ENCODE results near the gene ARMC10. TPM values are rescaled to one million over a fixed set of nuclear protein-coding genes. Genes with fewer than 3 reads are reported as not detected.

Gene ARMC10
- total and polyA plus RNA-seq, 9 of the 15 experiments (the other 6 are each of a cell fraction or from before 2014, with no cell fraction given): 17.0 to 113 (median 72.6) TPM

DNA sequence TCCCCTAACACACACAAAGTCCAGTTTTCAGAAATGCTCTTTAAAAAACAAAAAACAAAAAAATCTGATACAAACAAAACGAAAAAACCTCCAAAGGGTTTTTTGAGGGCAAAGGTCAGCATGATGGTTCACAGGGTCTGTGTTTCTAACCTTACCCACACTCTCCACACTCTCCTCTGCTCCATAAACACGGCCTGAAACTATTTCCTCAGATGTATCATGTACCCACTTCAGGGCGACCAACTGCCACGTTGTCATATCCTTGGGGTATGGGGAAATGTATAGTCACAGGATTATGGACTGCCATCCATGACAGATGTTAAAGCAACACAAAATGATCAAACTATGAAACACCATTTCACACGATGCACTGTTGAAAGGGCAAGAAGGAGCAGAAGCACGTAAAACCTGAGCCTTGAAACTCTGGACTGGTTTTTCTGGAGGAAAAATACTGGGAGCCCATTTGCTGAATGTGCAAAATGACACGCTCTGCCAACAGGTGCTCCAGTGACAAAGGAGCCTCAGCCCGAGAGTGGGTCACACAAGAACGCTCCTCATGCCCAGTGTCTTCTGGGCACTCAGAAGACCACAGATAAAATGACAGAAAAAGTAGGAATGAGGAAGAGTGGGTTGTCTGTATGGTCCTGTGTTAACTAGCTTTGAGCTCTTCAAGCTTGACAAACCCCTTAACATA is 58.2 kb downstream of the ARMC10 start (continued):
- TF ChIP-seq CREB3L1 (IDR thresholded peaks at IDR 0.05; ENCODE audit: borderline replicate concordance, low read depth) (no peak), CXXC5 (CRISPR knock-in tag; IDR thresholded peaks at IDR 0.05) (0 out of 2 replicates have a peak, but pooled peaks have one; percentile 5), ZNF830 (CRISPR knock-in tag; IDR thresholded peaks at IDR 0.05) (no peak)

- H3K36me3 ChIP-seq (ENCODE audit: control insufficient read depth, insufficient read depth, low read length): no peaks in the 10 kb centered on the region
- ATAC-seq (no peak), FAIRE-seq (no peak), DNase-seq (ENCODE audit: extremely low read depth in 1 of 4, low spot score in 3 of 4) (no peak)
- H3K4me3 ChIP-seq: no peak overlapping the region
- WGBS (ENCODE audit: insufficient coverage, low coverage, missing lambda C conversion rate): 82% methylated on average over 3 of the region's 3 CpGs
- no peaks in the 10 kb centered on the region for H3K9me1 ChIP-seq (ENCODE audit: control insufficient read depth, insufficient read depth, low read length)
- H3K4me1 ChIP-seq (replicated peaks in 1 of 2; ENCODE audit: control insufficient read depth in 2 of 2, insufficient read depth in 2 of 2, low read length in 2 of 2): peaks cover 2 to 8% of the 10 kb centered on the region in 2 experiments; a peak in 3 of 5 replicates
- TF ChIP-seq NFIX (CRISPR knock-in tag; IDR thresholded peaks at IDR 0.05; ENCODE audit: low read depth): no peak
- TF ChIP-seq PBX2 (CRISPR knock-in tag; IDR thresholded peaks at IDR 0.05; ENCODE audit: low read depth): no peak
- peak; percentile 26; the same call in 1 of the 2 replicates for TF ChIP-seq PBX2 (tag; conservative IDR thresholded peaks at IDR 0.05; ENCODE audit: low read depth)
- TF ChIP-seq CEBPB (tag; IDR thresholded peaks at IDR 0.05): peak; percentile 50
- no peak for TF ChIP-seq ATF7 (IDR thresholded peaks at IDR 0.05)
- TF ChIP-seq CEBPG (CRISPR knock-in tag; IDR thresholded peaks at IDR 0.05): no peak
- TF ChIP-seq CEBPG (tag; conservative IDR thresholded peaks at IDR 0.05 in 1 of 2, IDR thresholded peaks at IDR 0.05 in 1 of 2): peak in 1 of 2 experiments; percentile 34; a peak in 1 of 4 replicates
- TF ChIP-seq KDM1A (IDR thresholded peaks at IDR 0.05): 0 out of 4 replicates have a peak, but pooled peaks of 1 of the 2 experiments have one; percentile 11
- no peak for TF ChIP-seq ZBTB1 (CRISPR knock-in tag; IDR thresholded peaks at IDR 0.05; ENCODE audit: borderline replicate concordance, low read depth)
- H2AFZ ChIP-seq (ENCODE audit: low read depth, low read length): no peak overlapping the region
- H3K27me3 ChIP-seq (ENCODE audit: control insufficient read depth in 2 of 2, insufficient read depth in 2 of 2, low read length in 2 of 2): no peaks in the 10 kb centered on the region
- POLR2A ChIA-PET: no interaction called here
- no peak overlapping the region for H3K27ac ChIP-seq (ENCODE audit: extremely low read depth, low read depth, low read length)
- in situ Hi-C loops (cut with MboI): no loop called here
- no peak overlapping the region for H3K4me2 ChIP-seq (ENCODE audit: insufficient read depth, low read length)
- no peak overlapping the region for H3K9ac ChIP-seq (ENCODE audit: insufficient read depth in 1 of 2, low read depth in 2 of 2, low read length in 2 of 2)
- H3K79me2 ChIP-seq (ENCODE audit: control insufficient read depth, insufficient read depth, low read length): peaks cover 6% of the 10 kb centered on the region; the same call in 1 of the 3 replicates
- CTCF ChIA-PET (ENCODE audit: low intra/inter-chr PET ratio): no interaction called here
- intact Hi-C loops (cut with micrococcal nuclease): no loop called here
- no TSS peak for BruUV-seq (replicated peaks)
- H3K9me3 ChIP-seq (replicated peaks; ENCODE audit: control insufficient read depth, insufficient read depth, low read depth, low read length): no peaks in the 10 kb centered on the region
- no peaks in the 10 kb centered on the region for H4K20me1 ChIP-seq (replicated peaks; ENCODE audit: control insufficient read depth, insufficient read depth, low read length)
Measured at GRCh38 chr7:103134836-103135554, 60.1 kb downstream of the ARMC10 start.

All from K562 (cell line).